Astrocyte of the cerebellum (primary cell): Measurements from ENCODE around the gene CLDN7.

Experiments used
- DNase-seq: peaks from one replicate; pipeline ENCODE4 v3.0.0-alpha.2; 2011; ENCODE audit warnings: low read depth
- H3K4me3 ChIP-seq: 2 replicates; pipeline ENCODE4 v1.5.1; 2011; ENCODE audit warnings: mild to moderate bottlenecking, low read depth, low read length, moderate library complexity
- in situ Hi-C: cut with HindIII; loops from 2 replicates; pipeline ENCODE4 v1.10.0; 2017; ENCODE audit warnings: low sequenced_read_pairs
- TF ChIP-seq, protein P1 (sequence below): IDR thresholded peaks from 2 replicates; pipeline ENCODE4 v1.5.1; 2012; ENCODE audit warnings: low read length, low read depth, moderate library complexity, mild to moderate bottlenecking; ENCODE audit errors: missing control alignments

CLDN7 gene

DNA sequence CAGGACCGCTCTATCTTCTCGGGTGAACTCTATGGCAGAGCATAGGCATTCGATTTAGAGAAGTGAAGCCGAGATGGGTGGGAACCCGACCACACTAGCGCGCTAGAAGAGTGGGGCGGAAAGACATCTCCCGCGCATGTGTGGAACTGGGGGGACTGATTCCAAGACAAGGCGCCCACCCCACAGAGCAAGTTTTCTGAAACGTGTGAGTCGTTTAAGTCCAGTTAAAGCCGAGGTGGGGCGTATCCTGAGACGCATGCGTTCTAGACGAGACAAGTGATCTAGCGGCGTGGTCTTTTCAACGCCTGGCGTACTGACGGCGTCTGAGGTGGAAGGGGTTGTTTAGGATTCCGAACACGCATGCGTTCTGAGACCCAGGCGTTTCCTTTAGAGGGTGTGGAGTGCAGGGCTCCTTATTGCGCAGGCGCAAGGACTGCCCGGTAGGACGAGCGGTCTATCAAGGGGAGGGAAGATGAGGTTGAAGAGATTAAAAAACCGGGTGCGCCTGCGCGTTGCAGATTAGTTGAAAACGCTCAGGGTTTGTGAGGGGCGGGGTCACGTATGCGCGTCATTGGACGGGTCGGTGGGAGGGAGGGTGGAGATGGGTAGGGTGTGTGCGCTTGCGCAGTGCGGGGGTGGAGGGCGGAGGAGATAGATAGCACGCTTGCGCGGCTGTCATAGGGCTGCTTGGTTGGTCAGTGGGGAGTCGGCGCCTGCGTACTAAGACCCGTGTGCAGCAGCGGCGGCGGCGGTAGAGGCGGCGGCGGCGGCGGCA is 44.8 kb upstream of the CLDN7 start, which contains the start of gene EIF5A:
EIF5A (plus strand) TSS at position 718 of the 775 bp plus-strand sequence. CDS start 2,008 bp downstream, outside the sequence.
- DNase-seq, result peak; percentile 100
- in situ Hi-C loops, result no loop called here

GRCh38 chr17:7304179-7304578 is 41.9 kb upstream of the CLDN7 start:
- no peak for DNase-seq
- in situ Hi-C loops, result no loop called here
- TF ChIP-seq, protein P1, sequence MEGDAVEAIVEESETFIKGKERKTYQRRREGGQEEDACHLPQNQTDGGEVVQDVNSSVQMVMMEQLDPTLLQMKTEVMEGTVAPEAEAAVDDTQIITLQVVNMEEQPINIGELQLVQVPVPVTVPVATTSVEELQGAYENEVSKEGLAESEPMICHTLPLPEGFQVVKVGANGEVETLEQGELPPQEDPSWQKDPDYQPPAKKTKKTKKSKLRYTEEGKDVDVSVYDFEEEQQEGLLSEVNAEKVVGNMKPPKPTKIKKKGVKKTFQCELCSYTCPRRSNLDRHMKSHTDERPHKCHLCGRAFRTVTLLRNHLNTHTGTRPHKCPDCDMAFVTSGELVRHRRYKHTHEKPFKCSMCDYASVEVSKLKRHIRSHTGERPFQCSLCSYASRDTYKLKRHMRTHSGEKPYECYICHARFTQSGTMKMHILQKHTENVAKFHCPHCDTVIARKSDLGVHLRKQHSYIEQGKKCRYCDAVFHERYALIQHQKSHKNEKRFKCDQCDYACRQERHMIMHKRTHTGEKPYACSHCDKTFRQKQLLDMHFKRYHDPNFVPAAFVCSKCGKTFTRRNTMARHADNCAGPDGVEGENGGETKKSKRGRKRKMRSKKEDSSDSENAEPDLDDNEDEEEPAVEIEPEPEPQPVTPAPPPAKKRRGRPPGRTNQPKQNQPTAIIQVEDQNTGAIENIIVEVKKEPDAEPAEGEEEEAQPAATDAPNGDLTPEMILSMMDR, result no peak
- H3K4me3 ChIP-seq, result no peak overlapping the region

More for the DNA sequence above, 44.8 kb upstream of the CLDN7 start, which contains the start of gene EIF5A:
- H3K4me3 ChIP-seq, result peak within 1 kb of the TSS; percentile 94
- TF ChIP-seq, protein P1, result no peak

- in situ Hi-C loops, result no loop called here
- H3K4me3 ChIP-seq, result no peak overlapping the region
- TF ChIP-seq, protein P1, result peak; percentile 88
- peak; percentile 40 for DNase-seq
Measured at GRCh38 chr17:7296189-7296861, 34.0 kb upstream of the CLDN7 start.

- no peak overlapping the region for H3K4me3 ChIP-seq
- no peak for DNase-seq
- in situ Hi-C loops, result no loop called here
- TF ChIP-seq, protein P1, result no peak
Measured at GRCh38 chr17:7295230-7296180, 33.2 kb upstream of the CLDN7 start.

- in situ Hi-C loops, result no loop called here
- TF ChIP-seq, protein P1, result no peak
- no peak within 1 kb of the TSS for H3K4me3 ChIP-seq
- DNase-seq, result no peak
Measured at GRCh38 chr17:7294614-7295153, 32.4 kb upstream of the CLDN7 start, which contains the start of gene YBX2. Gene YBX2, minus strand, starts transcription at chr17:7294639. Its CDS starts 139 bp downstream, at chr17:7294500.
